Stimulated activated CD4-positive, alpha-beta T cell treated with anti-CD3 and anti-CD28 coated beads, TNF-alpha, amount 100 ng/mL, for 24 hours (primary cell): Measurements from ENCODE around the gene MACC1.

Source experiments
- DNase-seq, 3 experiments: peaks; one replicate each; pipeline ENCODE4 v3.0.0-alpha.2; 2020; ENCODE audit warnings: low read depth in 3 of 3

MACC1 gene, protein sequence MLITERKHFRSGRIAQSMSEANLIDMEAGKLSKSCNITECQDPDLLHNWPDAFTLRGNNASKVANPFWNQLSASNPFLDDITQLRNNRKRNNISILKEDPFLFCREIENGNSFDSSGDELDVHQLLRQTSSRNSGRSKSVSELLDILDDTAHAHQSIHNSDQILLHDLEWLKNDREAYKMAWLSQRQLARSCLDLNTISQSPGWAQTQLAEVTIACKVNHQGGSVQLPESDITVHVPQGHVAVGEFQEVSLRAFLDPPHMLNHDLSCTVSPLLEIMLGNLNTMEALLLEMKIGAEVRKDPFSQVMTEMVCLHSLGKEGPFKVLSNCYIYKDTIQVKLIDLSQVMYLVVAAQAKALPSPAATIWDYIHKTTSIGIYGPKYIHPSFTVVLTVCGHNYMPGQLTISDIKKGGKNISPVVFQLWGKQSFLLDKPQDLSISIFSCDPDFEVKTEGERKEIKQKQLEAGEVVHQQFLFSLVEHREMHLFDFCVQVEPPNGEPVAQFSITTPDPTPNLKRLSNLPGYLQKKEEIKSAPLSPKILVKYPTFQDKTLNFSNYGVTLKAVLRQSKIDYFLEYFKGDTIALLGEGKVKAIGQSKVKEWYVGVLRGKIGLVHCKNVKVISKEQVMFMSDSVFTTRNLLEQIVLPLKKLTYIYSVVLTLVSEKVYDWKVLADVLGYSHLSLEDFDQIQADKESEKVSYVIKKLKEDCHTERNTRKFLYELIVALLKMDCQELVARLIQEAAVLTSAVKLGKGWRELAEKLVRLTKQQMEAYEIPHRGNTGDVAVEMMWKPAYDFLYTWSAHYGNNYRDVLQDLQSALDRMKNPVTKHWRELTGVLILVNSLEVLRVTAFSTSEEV

DNA sequence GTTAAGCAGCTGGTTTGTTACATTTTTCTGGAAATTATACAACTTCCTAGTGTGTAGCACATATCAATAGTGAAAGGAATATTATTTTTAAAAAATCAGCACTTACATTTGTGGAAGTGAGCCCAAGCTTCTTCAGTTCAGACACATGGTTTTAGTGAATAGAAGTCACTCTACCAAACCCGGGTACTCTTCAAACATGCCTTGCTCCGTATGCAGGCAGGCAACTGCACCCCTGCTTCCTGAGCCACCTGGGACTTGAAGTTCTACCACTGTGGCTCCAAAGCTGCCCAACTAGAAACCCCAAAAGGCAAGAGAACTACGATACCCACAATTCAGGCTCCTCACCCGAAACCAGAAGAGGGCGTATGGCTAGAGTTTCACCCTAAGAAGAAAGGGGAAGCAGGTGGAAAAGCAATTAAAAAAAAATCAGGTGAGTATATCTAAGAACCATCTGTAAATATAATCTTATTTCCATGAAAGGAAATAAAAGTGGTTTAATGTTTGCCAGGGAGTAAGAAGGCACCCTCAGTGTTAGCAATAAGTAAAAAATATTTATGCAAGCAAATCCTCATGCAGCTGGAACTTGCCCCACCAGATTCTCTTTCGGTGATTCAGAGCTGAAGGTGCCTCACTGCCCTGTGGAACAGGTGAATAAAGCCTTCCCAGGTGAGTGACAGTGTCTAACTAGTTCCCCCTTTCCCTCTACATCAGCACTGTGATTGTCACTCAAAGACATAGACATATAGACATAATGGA lies at the start of gene MACC1:
TSS of gene MACC1 (minus strand) at position 192 of the 756 bp plus-strand sequence. CDS start 55,522 bp downstream, outside the sequence.
- DNase-seq, result no peak

DNA sequence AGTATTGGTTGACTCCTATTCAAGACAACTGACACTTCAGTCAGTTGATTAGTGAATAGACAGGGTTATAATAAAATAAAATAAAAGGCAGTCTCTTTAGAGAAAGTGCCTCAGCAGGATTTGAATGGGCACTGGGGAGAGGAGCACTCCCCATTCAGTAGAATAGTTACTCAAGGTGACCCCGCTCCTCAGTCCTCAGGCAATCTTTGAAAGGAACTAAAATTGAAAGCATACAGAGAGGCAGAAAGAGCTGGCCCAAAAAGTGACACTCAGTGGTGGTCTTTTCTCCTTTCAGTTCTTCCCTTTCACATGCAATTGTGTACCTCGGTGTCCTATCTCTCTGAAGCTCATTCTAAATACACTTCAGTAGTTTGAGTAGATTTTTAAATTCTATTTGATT lies 47.4 kb upstream of the MACC1 start:
- DNase-seq, result no peak

DNA sequence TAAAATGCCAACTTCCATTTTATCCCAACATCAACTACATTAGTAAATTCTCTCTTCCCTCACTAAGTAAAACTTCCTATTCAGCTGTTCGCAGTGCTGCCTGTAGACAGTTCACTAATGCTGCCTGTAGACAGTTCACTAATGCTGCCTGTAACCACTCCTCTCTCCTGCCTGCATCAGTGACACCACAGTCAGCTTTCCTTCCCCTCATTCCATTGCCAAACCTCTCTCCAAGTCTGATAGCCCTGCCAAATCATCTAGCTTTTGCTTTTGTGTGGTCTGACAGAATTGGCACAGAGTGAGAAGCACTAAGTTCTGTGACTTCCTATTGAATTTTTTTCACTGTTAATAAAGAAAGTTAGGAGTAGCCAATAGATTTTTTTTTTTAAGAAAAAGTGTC lies 43.0 kb upstream of the MACC1 start:
- no peak for DNase-seq

DNA sequence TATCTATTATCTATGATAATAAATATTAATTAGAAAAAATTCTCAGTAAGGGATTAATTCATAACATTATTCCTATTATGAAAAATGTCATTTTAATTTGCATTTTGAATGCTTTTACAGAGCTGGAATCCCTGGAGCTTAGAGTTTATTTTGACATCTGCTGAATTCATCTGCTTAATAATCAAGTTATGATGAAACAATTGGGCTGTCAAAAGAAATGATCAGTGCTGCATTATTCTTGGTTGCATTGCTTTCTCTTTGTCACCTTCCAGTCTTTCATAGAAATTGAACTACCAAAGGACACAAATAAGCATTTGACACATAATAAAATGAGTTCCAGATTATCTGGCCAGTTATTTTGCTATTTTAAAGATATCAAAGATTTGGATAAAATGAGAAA lies 40.0 kb upstream of the MACC1 start:
- DNase-seq, result no peak

DNA sequence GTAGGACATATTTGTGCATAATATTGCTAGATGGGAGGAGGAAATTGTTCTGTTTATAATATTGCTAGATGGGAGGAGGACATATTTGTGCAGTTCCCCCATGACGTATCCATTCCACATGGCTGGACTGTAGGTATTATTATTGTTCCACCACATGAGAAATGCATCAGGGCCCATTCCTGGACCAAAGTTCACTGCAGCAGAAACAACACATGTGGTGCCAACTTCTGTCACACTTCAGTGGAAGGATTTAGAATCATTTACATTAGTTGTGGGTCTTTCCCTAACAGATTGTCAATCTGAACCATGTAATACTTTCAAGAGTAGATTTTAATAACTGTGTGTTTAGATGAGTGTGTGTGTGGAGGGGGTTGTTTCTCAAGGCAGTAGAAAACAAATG lies 32.7 kb upstream of the MACC1 start:
- no peak for DNase-seq

DNA sequence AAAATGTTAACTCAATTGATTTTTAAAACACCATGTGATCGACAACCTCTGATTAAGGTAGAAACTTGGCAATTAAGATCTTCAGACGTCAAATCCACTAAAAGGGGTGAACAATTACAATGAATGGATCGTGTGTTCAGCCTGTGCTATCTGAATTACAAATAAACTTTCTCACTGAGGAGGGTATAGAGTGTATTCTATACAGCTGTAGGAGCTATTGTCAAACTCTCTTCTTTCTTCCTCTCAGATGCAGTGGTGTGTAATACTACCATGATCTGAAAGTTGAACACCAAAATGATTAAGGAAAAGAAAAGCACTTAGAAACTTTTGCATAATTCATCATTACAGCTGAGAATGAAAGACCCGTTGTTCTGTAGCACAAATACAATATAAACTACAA lies 32.2 kb upstream of the MACC1 start:
- no peak for DNase-seq

DNA sequence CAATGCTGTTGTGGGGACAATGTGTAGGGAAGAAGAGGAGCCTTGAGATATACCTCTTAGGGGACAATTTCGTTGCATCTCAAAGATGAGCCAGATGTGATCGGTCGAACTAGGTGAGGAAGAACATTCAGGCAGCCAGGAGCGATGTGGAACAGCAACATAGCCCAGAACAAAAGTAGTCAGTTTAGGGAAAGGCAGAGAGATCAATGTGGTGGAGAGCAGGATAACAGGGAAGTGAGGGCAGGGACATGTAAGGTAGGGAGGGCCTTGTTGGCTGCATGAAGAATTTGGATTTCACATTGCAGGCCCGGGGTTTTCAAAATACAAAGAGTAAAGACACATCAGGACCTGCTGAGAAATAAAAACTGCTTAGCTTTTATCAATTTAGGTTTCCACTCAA lies 29.1 kb upstream of the MACC1 start:
- DNase-seq, result no peak

DNA sequence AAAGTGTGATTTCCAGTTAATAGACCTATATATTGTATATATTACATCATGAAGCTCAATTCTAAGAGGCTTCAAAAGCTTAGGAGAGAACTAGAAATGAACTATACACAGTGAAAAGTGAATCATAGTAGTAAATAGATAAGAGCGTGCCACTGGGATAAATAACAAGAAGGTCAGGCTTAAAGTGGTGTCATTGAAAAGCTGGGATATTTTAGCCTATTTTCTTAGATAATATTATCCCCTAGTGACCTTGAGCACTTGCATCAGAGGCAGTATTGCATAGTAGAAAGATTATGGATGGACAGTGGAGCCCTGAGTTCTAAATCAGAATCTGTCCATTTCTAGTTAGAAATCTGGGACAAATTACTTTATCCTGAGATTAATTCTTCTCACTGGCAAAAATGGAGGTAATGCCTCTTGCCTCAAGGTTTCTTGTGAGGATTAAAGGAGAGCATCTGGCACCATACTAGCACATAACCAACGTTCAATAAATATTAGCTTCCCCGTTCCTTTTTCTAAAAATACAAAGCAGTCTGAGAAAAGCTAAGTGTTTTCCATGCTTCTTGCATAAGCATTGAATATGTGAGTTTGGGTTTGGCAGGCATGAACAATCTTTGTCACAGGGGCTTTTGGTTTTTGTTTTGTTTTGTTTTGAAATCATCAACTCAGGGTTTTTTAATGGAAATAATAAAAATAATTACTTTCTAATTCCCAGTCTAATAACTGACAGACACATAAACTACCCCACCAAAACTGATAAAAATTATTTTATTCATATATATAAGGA lies 27.3 kb upstream of the MACC1 start:
- DNase-seq, result no peak

DNA sequence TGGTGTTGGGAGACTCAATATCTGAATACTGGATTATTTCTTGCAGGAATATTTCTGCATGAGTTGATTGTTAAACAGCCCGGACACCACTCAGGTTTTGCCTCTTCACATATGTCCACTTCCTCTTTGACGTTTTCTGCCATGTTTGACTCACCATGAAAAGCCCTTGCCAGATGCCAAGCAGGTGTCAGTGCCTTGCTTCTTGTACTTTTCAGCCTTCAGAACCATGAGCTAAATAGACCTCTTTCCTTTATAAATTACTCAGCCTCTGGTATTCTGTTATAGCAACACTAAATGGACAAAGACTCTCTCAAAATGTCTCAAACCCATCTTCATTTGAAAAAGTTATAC lies 24.7 kb upstream of the MACC1 start:
- no peak for DNase-seq

DNA sequence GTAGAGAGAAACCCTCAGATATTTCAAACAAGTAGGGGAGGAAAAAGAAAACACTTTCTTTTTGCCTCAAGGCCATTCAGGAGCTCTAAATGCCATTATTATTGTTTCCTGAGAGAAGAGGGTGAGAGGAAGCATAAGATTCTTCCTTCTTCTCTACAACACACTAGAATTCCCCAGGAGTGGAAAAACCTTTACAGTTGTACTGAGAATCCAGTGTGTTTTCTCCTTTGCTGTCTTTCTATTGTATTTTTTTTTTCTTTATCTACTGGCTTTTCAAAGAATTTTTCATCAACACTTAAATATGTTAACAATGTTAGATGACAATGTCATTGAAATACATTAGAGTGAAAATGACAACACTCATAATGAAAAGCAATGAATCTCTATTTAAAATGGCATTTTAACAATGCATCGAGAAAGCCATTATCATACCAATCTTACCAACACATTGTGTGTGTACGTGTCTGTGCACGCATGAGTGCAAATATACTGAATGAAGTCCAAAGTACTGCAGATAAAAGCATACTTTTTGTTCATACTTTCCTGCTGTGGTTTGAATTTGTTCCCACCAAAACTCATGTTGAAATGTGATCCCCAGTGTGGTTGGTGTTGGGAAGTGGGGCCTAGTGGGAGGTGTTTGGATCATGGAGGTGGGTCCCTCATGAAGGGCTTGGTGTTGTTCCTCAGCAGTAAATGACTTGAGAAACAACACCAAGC lies 24.2 kb upstream of the MACC1 start:
- no peak for DNase-seq

DNA sequence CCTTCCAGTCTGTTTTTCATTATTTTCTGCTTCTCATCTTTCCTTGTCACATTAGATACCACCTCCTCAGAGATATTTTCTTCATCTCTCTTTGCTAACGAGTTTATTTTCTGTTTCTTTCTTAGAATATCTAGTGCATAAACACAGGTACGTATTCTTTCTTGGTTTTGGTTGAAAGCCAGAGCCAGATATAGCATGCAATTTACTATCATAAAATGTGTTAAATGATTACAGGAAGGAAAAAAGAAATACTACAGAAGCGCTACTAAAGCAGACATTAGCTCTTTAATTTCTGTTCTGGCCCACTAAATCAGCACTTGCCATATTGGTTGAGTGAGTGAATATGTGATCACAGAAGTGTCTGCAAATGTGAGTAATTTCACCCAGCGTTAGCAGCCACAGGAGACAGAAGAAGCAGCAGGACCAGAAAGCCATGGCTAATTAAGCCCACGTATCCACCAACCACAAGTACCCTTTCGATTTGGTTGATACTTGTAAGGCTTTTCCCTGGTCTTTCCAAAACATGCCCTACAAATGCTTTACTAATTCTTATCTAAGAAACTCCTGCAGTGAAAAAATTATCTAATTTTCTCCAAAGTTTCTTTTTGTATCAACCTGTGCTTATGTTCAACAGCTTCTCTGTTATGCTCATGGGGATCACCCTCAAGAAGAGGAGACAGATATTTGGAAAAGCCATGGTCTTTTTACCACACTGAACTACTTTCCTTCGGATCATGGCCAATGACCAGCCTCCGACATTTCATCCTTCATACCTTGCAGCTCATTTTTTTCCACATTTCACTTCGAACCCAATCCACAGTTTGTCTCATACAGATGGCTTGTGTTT lies 23.1 kb upstream of the MACC1 start:
- DNase-seq, result no peak

DNA sequence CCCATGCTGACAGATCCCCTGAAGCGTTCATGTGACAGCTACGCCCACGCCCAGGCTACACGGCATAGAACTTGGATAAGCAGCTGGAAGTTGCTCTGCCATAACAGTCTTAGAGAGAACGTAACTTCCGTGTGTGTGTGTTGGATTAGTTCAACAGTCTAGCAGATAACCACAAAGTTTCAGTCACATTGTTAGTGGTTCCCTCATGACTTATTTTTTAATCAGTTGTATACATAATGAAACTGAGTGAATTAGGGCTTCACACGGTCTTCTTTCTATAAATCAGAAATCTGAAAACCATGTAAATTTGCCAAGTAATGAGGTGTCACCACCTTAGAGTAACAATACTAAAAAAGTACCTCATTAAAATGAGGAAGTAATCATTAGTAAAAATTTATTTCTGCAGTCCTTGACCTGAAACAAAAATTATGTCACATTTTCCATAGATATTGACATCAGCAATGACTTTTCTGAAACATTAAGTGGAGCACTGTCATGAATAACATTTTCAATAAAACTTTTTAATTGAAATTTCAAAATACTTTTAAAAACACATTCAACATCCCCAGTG lies 21.7 kb upstream of the MACC1 start:
- DNase-seq, result no peak

DNA sequence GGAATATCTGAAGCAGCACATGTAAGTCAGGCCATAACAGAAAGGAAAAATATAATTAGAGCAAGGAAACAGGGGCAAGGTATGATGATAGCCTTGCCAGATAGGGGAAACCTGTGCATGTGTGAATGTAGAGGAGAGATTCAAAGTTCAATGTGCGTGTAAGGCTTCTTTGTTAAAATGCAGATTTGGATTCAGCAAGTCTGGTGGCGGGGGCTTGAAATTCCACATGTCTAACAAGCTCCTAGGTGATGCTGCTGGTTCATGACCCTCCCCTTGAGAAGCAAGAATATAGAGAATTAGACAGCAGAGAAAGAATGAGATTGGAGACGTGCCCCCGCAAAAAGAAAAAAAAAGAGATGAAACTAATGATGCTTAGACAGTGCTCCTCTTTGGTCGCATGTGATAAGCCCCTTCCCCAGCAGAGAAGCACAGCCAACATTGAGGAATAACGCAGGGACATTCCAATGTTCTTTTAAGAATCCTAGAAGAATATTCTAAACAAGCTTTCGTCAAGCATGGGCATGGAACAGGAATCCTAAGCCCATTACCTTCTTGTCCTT lies 21.1 kb upstream of the MACC1 start:
- DNase-seq, result no peak

DNA sequence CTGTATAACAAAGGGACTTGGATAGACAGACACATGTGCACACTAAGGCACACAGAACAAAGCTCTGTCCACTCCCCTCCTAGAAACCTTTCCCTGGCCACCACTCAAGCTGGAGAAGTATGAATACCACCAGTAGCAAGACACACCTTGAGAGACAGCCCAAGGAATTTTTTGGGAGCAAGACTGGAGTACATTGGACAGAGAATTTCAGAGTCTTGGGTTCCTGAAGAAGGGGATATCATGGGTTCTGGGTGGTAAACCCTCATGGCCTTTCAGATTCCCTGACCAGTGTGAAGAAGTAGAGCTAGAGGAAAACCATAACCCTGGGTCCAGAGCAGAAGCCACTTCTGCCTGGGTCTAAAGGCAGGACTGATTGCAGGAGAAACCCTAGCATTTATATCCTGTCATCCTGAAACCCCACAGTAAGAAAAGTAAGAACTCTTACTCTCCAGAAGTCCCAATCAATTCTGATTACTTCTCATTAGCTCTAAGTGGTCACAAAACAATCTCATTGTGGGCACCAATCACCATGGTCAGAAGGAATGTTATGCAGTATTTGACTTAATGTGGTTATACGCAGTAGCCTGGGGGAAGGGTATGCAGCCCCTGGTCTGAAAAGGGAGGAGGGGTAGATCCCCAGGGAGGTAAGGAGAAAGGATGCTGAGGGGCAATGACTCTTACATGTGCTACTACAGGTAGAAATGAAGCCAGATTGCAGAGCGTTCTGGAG lies 20.4 kb upstream of the MACC1 start:
- no peak for DNase-seq

DNA sequence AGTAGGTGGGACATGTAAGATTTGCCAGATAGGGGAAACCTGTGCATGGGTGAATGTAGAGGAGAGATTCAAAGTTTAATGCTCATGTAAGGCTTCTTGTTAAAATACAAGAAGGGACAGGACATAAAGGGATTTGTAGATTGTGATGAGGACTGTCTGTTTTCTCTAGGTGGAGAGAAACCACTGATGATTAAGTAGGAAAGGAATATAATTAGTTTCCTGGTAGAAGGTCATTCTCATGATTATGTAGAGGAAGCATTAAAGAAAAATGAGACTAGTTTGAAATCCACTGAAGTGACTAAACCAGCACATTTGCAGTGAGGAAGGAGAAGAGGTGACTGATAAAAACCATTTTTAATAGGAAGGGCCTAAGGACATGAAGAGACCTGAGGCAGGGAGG lies 19.6 kb upstream of the MACC1 start:
- no peak for DNase-seq

DNA sequence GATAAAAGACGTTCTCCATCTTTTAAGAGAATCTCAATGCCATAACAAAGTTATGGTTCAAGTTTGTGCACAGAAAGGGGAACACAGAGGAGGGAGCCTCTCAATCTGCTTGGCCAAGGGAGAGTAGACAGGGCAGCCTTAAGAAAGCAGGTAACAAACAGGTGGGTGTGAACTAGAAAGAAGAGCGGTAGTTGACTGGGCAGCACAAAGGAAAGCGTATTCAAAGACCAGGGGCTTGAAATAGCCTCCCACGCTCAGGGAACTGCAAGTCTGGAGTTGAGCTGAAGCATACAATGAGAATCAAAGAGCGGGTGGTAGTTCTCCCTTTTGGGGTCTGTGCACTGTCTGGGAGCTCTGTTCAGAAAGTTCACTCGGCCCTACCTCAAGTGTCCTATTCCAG lies 18.9 kb upstream of the MACC1 start:
- no peak for DNase-seq

DNA sequence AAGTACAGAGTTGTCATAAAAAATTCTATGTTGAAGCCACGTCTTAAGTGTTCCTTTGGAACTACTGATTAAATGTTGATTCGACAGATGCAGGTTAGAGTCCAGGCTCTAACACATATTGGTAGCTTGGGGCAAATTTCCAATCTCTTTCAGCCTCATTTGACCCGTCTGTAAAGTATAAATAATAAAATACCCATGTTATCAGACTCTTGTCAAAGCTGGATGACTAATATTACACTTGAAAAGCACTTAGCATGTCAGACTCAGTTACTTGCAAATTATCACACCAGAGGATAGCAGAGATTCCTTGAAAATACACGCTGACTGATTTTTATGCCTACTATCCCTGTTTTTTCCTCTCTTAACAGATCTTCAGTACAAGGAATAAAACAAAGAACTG lies 18.1 kb upstream of the MACC1 start:
- no peak for DNase-seq

DNA sequence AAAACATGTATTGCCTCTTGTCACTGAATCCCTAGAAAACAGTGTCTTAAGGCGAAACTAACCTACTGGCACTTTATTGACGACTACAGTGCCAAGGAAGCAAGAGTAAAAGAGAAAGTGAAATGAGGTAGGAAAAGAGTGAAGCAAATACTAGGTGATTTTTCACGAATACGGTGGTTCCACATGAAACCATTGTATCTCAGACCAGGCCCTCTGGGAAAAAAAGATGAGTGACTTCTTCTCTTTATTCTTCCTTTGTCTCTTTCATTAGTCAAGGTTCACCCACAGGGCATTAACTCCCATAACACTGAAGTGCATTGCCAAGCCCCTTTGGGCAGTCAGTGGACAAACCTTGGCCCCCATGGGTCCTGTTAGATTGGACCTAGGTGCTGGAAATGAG lies 16.2 kb upstream of the MACC1 start:
- no peak for DNase-seq

DNA sequence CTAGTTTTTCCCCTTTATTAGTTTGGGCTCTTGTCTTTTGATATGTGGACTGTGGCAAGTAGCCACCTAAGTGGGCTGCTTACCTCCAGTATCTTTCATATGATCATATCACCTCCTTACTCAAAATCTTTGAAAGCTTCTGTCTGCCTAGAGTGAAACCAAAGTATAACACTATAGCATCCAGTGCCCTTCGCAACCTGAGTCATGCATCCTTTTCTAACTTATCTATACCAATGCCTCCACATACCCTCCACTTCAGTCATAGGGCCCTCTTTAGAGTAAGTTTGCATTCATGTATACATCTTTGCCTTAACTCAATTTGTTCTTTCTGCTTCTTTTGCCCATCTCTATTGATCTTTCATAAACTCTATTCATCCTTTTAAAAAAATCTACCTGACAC lies 15.7 kb upstream of the MACC1 start:
- no peak for DNase-seq
